Fibroblast of skin of left quadriceps (primary cell): ENCODE results near the gene CYTH4.
"Not testable (repeated sequence)": the region's sequence is repeated elsewhere in the genome, so short reads cannot be mapped to it uniquely, and the experiment has no call there.

Experiments
- DNase-seq, 2 experiments: peaks; one replicate each; pipeline ENCODE4 v3.0.0-alpha.2; 2013; ENCODE audit warnings: low read depth in 2 of 2

Gene CYTH4

GRCh38 chr22:37282385-37282677 is at the start of gene CYTH4:
CYTH4 (plus strand) TSS chr22:37282508; CDS start chr22:37282570, 62 bp downstream.
- no peak for DNase-seq

- not testable (repeated sequence) for DNase-seq
Observed at GRCh38 chr22:37233371-37233750, 48.9 kb upstream of the CYTH4 start.

GRCh38 chr22:37233751-37234631 is 48.3 kb upstream of the CYTH4 start:
- DNase-seq = no peak

- no peak for DNase-seq
Observed at GRCh38 chr22:37234736-37235711, 47.3 kb upstream of the CYTH4 start.

GRCh38 chr22:37235897-37236607 is 46.3 kb upstream of the CYTH4 start:
- no peak for DNase-seq

GRCh38 chr22:37237371-37238268 is 44.7 kb upstream of the CYTH4 start:
- DNase-seq = peak in 1 of 2 experiments; percentile 26

GRCh38 chr22:37239336-37240239 is 42.7 kb upstream of the CYTH4 start:
- DNase-seq = no peak

GRCh38 chr22:37240240-37240940 is 41.9 kb upstream of the CYTH4 start:
- no peak for DNase-seq

- DNase-seq = no peak
Observed at GRCh38 chr22:37240941-37241320, 41.4 kb upstream of the CYTH4 start.

GRCh38 chr22:37241351-37242142 is 40.8 kb upstream of the CYTH4 start:
- no peak for DNase-seq

- DNase-seq = no peak
Observed at GRCh38 chr22:37242395-37242918, 39.9 kb upstream of the CYTH4 start.

- DNase-seq = no peak
Observed at GRCh38 chr22:37243402-37244113, 38.8 kb upstream of the CYTH4 start.

- no peak for DNase-seq
Observed at GRCh38 chr22:37244114-37244921, 38.0 kb upstream of the CYTH4 start, which contains the start of gene RAC2. RAC2 (minus strand) TSS chr22:37244269; CDS start chr22:37244148, 121 bp downstream.

- no peak for DNase-seq
Observed at GRCh38 chr22:37244922-37245722, 37.2 kb upstream of the CYTH4 start.

- no peak for DNase-seq
Observed at GRCh38 chr22:37245740-37246139, 36.6 kb upstream of the CYTH4 start.

GRCh38 chr22:37248251-37248650 is 34.1 kb upstream of the CYTH4 start:
- DNase-seq = no peak
